Esophagus muscularis mucosa (tissue), 4 donors: ENCODE measurements around the gene CNGA2. TPM values are rescaled to one million over a fixed set of nuclear protein-coding genes. Genes with fewer than 3 reads are reported as not detected.

Experiments used
- DNase-seq: peaks from one replicate; pipeline ENCODE4 v3.0.0-alpha.2; 2017; ENCODE audit errors: extremely low spot score
- H3K27ac ChIP-seq, 4 donors: fragments of 200-600 bp; sonication (generic); replicated peaks in 1 of 4; 1 replicate in 3 of 4; 2 replicates in 1 of 4; pipeline ENCODE4 v1.5.1; 2016 to 2019; ENCODE audit warnings: mild to moderate bottlenecking in 1 of 4
- H3K27me3 ChIP-seq, 4 donors: fragments of 200-600 bp; sonication (generic); one replicate each; pipeline versions ENCODE4 v1.5.1 to v1.6.0; 2016 to 2019
- H3K36me3 ChIP-seq, 4 donors: fragments of 200-600 bp; sonication (generic); one replicate each; pipeline ENCODE4 v1.5.1; 2016 to 2019
- H3K4me1 ChIP-seq, 4 donors: fragments of 200-600 bp; sonication (generic); one replicate each; pipeline ENCODE4 v1.5.1; 2016 to 2019
- H3K4me3 ChIP-seq, 4 donors: fragments of 200-600 bp; sonication (generic); 1 replicate in 2 of 4; 2 replicates in 2 of 4; pipeline ENCODE4 v1.5.1; 2016 to 2019; ENCODE audit warnings: mild to moderate bottlenecking in 4 of 4, moderate library complexity in 1 of 4
- H3K9me3 ChIP-seq, 4 donors: fragments of 200-600 bp; sonication (generic); 1 replicate in 3 of 4; 2 replicates in 1 of 4; pipeline ENCODE4 v1.5.1; 2016 to 2019
- CTCF ChIP-seq, 3 experiments: fragments of 200-600 bp in 2 of 3; fragments of 450-650 bp in 1 of 3; sonication (generic) in 2 of 3; IDR thresholded peaks; one replicate each; pipeline ENCODE4 v1.5.1; 2017 to 2019; ENCODE audit warnings: antibody characterized with exemption in 3 of 3, mild to moderate bottlenecking in 2 of 3, moderate library complexity in 1 of 3
- EP300 ChIP-seq: sonication (generic); formaldehyde crosslinking; IDR thresholded peaks from one replicate; pipeline ENCODE4 v1.6.1; 2017; ENCODE audit warnings: antibody characterized with exemption
- POLR2A ChIP-seq: fragments of 450-650 bp; IDR thresholded peaks from one replicate; pipeline ENCODE4 v1.6.1; 2017; ENCODE audit warnings: antibody characterized with exemption, moderate library complexity, mild to moderate bottlenecking, low read depth
- POLR2AphosphoS5 ChIP-seq, 2 donors: sonication (generic); formaldehyde crosslinking; IDR thresholded peaks; one replicate each; pipeline ENCODE4 v1.6.1; 2017; ENCODE audit warnings: antibody characterized with exemption in 2 of 2
- WGBS: methylation state at CpG from one replicate; pipeline ENCODE4 v1.1.5; 2018; 5-methylcytosine and 5-hydroxymethylcytosine counted together
- intact Hi-C: fragments of 100-400 bp; cut with DNase I; formaldehyde crosslinking; loops from one replicate; pipeline ENCODE4 v1.15.1; 2023
- total RNA-seq, 4 donors: library from RNA; depleted of rRNA; stranded (reverse); fragments of >200 nt; gene quantifications; one replicate each; pipeline versions ENCODE4 v1.1.0 to v1.2.1, GENCODE V29; 2016

CNGA2 gene
- total RNA-seq, 4 donors from 2014 or later: not detected

- no peak overlapping the region for H3K27ac ChIP-seq
- H3K4me3 ChIP-seq: no peak overlapping the region
- TF ChIP-seq POLR2AphosphoS5 (IDR thresholded peaks at IDR 0.05) (no peak), POLR2A (no peak), CTCF (IDR thresholded peaks at IDR 0.05) (no peak), EP300 (no peak)
- intact Hi-C loops: no loop called here
- 59% methylated on average over 5 of the region's 5 CpGs for WGBS
- H3K27me3 ChIP-seq: peaks cover 0 to 5% (median 0%) of the 10 kb centered on the region in 4 donors
- H3K9me3 ChIP-seq: no peaks in the 10 kb centered on the region
- H3K4me1 ChIP-seq: peaks cover 0 to 5% (median 0%) of the 10 kb centered on the region in 4 donors
- DNase-seq: no peak
- no peaks in the 10 kb centered on the region for H3K36me3 ChIP-seq
Observed at GRCh38 chrX:151714362-151714761, 20.2 kb upstream of the CNGA2 start.

GRCh38 chrX:151715752-151716151 is 18.8 kb upstream of the CNGA2 start, which contains the start of gene FATE1:
Gene FATE1, plus strand, starts transcription at chrX:151716035. Its CDS starts 85 bp downstream, at chrX:151716120.
- H3K4me1 ChIP-seq: peaks cover 0 to 5% (median 0%) of the 10 kb centered on the region in 4 donors
- H3K36me3 ChIP-seq: no peaks in the 10 kb centered on the region
- H3K27ac ChIP-seq: no peak within 1 kb of the TSS
- TF ChIP-seq POLR2AphosphoS5 (IDR thresholded peaks at IDR 0.05): no peak
- no peak for TF ChIP-seq EP300
- TF ChIP-seq POLR2A: no peak
- no peak for TF ChIP-seq CTCF (IDR thresholded peaks at IDR 0.05)
- H3K27me3 ChIP-seq: peaks cover 0 to 5% (median 0%) of the 10 kb centered on the region in 4 donors
- 58% methylated on average over 1 of the region's 3 CpGs for WGBS
- no peaks in the 10 kb centered on the region for H3K9me3 ChIP-seq
- no peak within 1 kb of the TSS for H3K4me3 ChIP-seq
- intact Hi-C loops: no loop called here
- no peak for DNase-seq

GRCh38 chrX:151722241-151722846 is 12.2 kb upstream of the CNGA2 start:
- Histone ChIP-seq H3K27ac (no peak overlapping the region), H3K27me3 (no peaks in the 10 kb centered on the region), H3K36me3 (no peaks in the 10 kb centered on the region), H3K9me3 (no peaks in the 10 kb centered on the region), H3K4me1 (peaks cover 0 to 4% (median 0%) of the 10 kb centered on the region in 4 donors), H3K4me3 (no peak overlapping the region)
- DNase-seq: no peak
- peak; percentile 7 to 23 (median 22) for TF ChIP-seq CTCF (IDR thresholded peaks at IDR 0.05)
- TF ChIP-seq POLR2AphosphoS5 (IDR thresholded peaks at IDR 0.05): no peak
- 32% methylated on average over 17 of the region's 24 CpGs for WGBS
- intact Hi-C loops: no loop called here

- TF ChIP-seq POLR2A: no peak
- no peak for TF ChIP-seq EP300
- TF ChIP-seq POLR2AphosphoS5 (IDR thresholded peaks at IDR 0.05): no peak
- no peak for TF ChIP-seq CTCF (IDR thresholded peaks at IDR 0.05)
- intact Hi-C loops: no loop called here
- H3K4me3 ChIP-seq: no peak overlapping the region
- H3K36me3 ChIP-seq: no peaks in the 10 kb centered on the region
- WGBS: 75% methylated on average over 6 of the region's 7 CpGs
- H3K27me3 ChIP-seq: no peaks in the 10 kb centered on the region
- no peak overlapping the region for H3K27ac ChIP-seq
- H3K4me1 ChIP-seq: peaks cover 0 to 4% (median 0%) of the 10 kb centered on the region in 4 donors
- DNase-seq: no peak
- H3K9me3 ChIP-seq: no peaks in the 10 kb centered on the region
Observed at GRCh38 chrX:151723156-151723760, 11.3 kb upstream of the CNGA2 start.
